Keratinocyte (primary cell): ENCODE data around the gene FAAH. TPM values are rescaled to one million over a fixed set of nuclear protein-coding genes. Genes with fewer than 3 reads are reported as not detected.

ENCODE experiments used
- DNase-seq: peaks from one replicate; pipeline ENCODE4 v3.0.0-alpha.2; 2011; ENCODE audit warnings: low read depth, missing footprints, low spot score
- FAIRE-seq: peaks from 2 replicates; lab custom pipeline; 2011; peaks lifted over from hg19 to GRCh38; lab: Jason Lieb, UNC
- H2AFZ ChIP-seq: 2 replicates; pipeline ENCODE4 v1.6.0; 2012; ENCODE audit warnings: low read length, control low read depth, inconsistent platforms; ENCODE audit not compliant: control insufficient read depth
- H3K27ac ChIP-seq: 2 replicates; pipeline ENCODE4 v1.5.1; 2011; ENCODE audit warnings: low read length; ENCODE audit not compliant: control insufficient read depth, insufficient read depth
- H3K27me3 ChIP-seq: 3 replicates; pipeline ENCODE4 v1.6.0; 2011; ENCODE audit warnings: low read length; ENCODE audit not compliant: control insufficient read depth, insufficient read depth; ENCODE audit errors: extremely low read depth
- H3K36me3 ChIP-seq, 2 experiments: 2 replicates in 1 of 2; 3 replicates in 1 of 2; pipeline ENCODE4 v1.5.1; 2011; ENCODE audit warnings: low read length in 2 of 2, mild to moderate bottlenecking in 1 of 2; ENCODE audit not compliant: control insufficient read depth in 2 of 2, insufficient read depth in 2 of 2; ENCODE audit errors: extremely low read depth in 1 of 2
- H3K4me1 ChIP-seq: 3 replicates; pipeline ENCODE4 v1.5.1; 2011; ENCODE audit warnings: low read length; ENCODE audit not compliant: control insufficient read depth, insufficient read depth; ENCODE audit errors: extremely low read depth
- H3K4me2 ChIP-seq: 3 replicates; pipeline ENCODE4 v1.6.0; 2011; ENCODE audit warnings: low read depth, low read length; ENCODE audit not compliant: control insufficient read depth, insufficient read depth; ENCODE audit errors: extremely low read depth
- H3K4me3 ChIP-seq, 3 experiments: fragments of 200-600 bp in 1 of 3; sonication (generic) in 1 of 3; 2 replicates in 2 of 3; 3 replicates in 1 of 3; pipeline ENCODE4 v1.5.1; 2011 to 2016; ENCODE audit warnings: low read length in 3 of 3, mild to moderate bottlenecking in 3 of 3, control low read depth in 2 of 3, inconsistent platforms in 1 of 3, low read depth in 1 of 3, mixed read lengths in 1 of 3, mixed run types in 1 of 3, moderate library complexity in 1 of 3; ENCODE audit not compliant: control insufficient read depth in 2 of 3, insufficient read depth in 2 of 3; ENCODE audit errors: extremely low read depth in 1 of 3
- H3K79me2 ChIP-seq: 2 replicates; pipeline ENCODE4 v1.6.0; 2012; ENCODE audit warnings: low read length; ENCODE audit not compliant: control insufficient read depth, insufficient read depth
- H3K9ac ChIP-seq: 3 replicates; pipeline ENCODE4 v1.6.0; 2011; ENCODE audit warnings: low read length; ENCODE audit not compliant: control insufficient read depth, insufficient read depth; ENCODE audit errors: extremely low read depth
- H3K9me1 ChIP-seq: 3 replicates; pipeline ENCODE4 v1.6.0; 2011; ENCODE audit warnings: low read length; ENCODE audit not compliant: control insufficient read depth, insufficient read depth; ENCODE audit errors: extremely low read depth
- H3K9me3 ChIP-seq: 2 replicates; pipeline ENCODE4 v1.5.1; 2012; ENCODE audit warnings: low read depth, low read length; ENCODE audit not compliant: control insufficient read depth
- H4K20me1 ChIP-seq: 3 replicates; pipeline ENCODE4 v1.6.0; 2011; ENCODE audit warnings: low read length; ENCODE audit not compliant: control insufficient read depth, insufficient read depth; ENCODE audit errors: extremely low read depth
- EZH2 ChIP-seq: IDR thresholded peaks from one replicate; pipeline ENCODE4 v1.6.1; 2012; ENCODE audit warnings: inconsistent platforms, mild to moderate bottlenecking, low read length, moderate library complexity
- dilution Hi-C: fragments of 300-500 bp; cut with MboI; formaldehyde crosslinking; loops from one replicate; pipeline ENCODE4 v1.7.0; 2020; ENCODE audit warnings: low sequenced_read_pairs; ENCODE audit not compliant: extremely low pct_ligation_motif_present
- polyA plus RNA-seq, 5 experiments: library from polyadenylated mRNA; depleted of rRNA in 3 of 5; stranded (reverse) in 3 of 5; stranded (forward) in 1 of 5; unstranded in 1 of 5; fragments of >200 nt; gene quantifications; 1 replicate in 1 of 5; 2 replicates in 3 of 5; 3 replicates in 1 of 5; pipeline versions ENCODE4 v1.2.1 to v1.2.3, GENCODE V29; 2011 to 2012; ENCODE audit warnings: missing spikeins in 2 of 5, low read depth in 1 of 5, low replicate concordance in 1 of 5
- TF ChIP-seq, protein P1 (sequence below), 3 experiments: IDR thresholded peaks in 1 of 3; conservative IDR thresholded peaks in 1 of 3; optimal IDR thresholded peaks in 1 of 3; 2 replicates in 2 of 3; 3 replicates in 1 of 3; pipeline versions ENCODE3 to v1.5.1; 2011; ENCODE audit warnings: low read length in 3 of 3, mild to moderate bottlenecking in 3 of 3, moderate library complexity in 2 of 3, control low read depth in 1 of 3, inconsistent platforms in 1 of 3; ENCODE audit not compliant: insufficient read depth in 2 of 3; ENCODE audit errors: extremely low read depth in 1 of 3

Gene FAAH
- polyA plus RNA-seq, 1 donor (not counting 4 experiments of a cell fraction or from before 2014, with no cell fraction given) = 5.3 TPM

DNA sequence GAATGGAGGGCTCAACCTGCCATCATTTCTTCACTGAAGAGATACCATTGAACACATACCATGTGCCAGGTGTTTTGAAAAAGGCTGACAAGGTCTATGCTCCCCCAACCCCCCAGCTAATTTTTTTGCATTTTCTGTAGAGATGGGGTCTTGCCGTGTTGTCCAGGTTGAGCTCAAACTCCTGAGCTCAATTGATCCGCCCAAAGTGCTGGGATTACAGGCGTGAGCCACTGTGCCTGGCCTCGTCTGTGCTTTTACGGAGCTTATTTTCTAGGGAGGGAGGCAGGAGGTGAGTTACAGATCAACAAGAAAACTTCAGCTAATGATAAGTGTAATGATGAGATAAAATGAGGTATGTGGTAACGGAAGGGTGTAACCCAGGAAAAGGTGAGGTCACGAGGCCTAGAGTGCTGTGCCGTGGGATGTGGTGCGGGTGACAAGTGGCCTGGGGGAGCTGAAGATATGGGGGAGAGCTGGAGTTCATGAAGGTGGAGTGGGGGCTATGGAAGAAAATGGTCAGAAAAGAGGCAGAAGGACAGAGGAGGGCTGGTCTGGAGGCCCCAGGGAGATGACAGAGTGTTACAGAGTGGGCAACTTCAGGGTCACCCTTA, 28.2 kb downstream of the FAAH start:
- TF ChIP-seq, protein P1, sequence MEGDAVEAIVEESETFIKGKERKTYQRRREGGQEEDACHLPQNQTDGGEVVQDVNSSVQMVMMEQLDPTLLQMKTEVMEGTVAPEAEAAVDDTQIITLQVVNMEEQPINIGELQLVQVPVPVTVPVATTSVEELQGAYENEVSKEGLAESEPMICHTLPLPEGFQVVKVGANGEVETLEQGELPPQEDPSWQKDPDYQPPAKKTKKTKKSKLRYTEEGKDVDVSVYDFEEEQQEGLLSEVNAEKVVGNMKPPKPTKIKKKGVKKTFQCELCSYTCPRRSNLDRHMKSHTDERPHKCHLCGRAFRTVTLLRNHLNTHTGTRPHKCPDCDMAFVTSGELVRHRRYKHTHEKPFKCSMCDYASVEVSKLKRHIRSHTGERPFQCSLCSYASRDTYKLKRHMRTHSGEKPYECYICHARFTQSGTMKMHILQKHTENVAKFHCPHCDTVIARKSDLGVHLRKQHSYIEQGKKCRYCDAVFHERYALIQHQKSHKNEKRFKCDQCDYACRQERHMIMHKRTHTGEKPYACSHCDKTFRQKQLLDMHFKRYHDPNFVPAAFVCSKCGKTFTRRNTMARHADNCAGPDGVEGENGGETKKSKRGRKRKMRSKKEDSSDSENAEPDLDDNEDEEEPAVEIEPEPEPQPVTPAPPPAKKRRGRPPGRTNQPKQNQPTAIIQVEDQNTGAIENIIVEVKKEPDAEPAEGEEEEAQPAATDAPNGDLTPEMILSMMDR (optimal IDR thresholded peaks at IDR 0.05 in 1 of 3, IDR thresholded peaks at IDR 0.05 in 1 of 3, conservative IDR thresholded peaks at IDR 0.05 in 1 of 3; ENCODE audit: extremely low read depth in 1 of 3, insufficient read depth in 2 of 3, low read length in 3 of 3) = no peak
- TF ChIP-seq EZH2 = no peak
- Histone ChIP-seq H3K36me3 (no peaks in the 10 kb centered on the region), H3K9me3 (no peaks in the 10 kb centered on the region), H3K9me1 (no peaks in the 10 kb centered on the region), H3K4me2 (no peak overlapping the region), H2AFZ (no peak overlapping the region), H3K27me3 (peaks cover 9% of the 10 kb centered on the region), H3K27ac (no peak overlapping the region), H3K79me2 (no peaks in the 10 kb centered on the region), H4K20me1 (no peaks in the 10 kb centered on the region), H3K4me1 (no peaks in the 10 kb centered on the region), H3K4me3 (no peak overlapping the region), H3K9ac (no peak overlapping the region)
- dilution Hi-C loops = no loop called here
- no peak for DNase-seq
- no peak for FAIRE-seq

DNA sequence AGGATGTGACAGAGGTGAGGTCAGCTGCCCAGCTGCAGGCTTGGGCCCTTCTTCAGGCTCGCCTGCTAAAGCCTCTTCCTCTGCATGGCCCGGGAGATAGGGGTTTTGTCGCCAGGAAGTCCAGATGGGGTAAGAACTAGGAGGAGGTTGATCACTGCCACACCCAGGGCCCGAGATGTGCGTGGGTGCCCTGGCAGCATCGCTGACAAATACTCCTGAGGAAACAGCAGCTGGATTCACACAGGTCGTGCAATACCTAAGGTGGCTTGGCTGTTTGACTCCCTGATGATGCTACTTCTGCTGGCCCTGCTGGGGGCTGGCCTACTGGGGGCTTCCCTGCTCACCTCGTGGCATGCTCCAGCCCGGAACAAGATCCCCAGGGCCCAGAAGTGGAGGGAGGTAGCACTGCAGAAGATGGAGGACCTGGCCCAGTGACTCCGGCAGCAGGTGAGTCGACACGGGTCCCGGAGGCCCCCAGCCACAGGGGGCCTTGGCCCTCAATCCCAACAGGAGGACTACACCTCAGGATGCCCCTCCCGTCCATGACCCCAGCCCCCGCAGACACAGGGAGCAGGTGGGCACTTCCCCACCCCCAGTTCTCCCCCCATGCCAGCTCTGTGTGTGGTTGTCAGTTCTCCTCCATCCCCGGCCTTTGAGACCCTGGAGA, 29.6 kb downstream of the FAAH start:
- no peaks in the 10 kb centered on the region for H3K9me1 ChIP-seq
- no peaks in the 10 kb centered on the region for H3K9me3 ChIP-seq
- DNase-seq (no peak), FAIRE-seq (no peak)
- H3K27me3 ChIP-seq = peaks cover 9% of the 10 kb centered on the region
- H4K20me1 ChIP-seq = no peaks in the 10 kb centered on the region
- no peak overlapping the region for H2AFZ ChIP-seq
- no peak overlapping the region for H3K27ac ChIP-seq
- dilution Hi-C loops = no loop called here
- H3K4me3 ChIP-seq = no peak overlapping the region
- H3K79me2 ChIP-seq = no peaks in the 10 kb centered on the region
- TF ChIP-seq EZH2 = no peak
- no peaks in the 10 kb centered on the region for H3K36me3 ChIP-seq
- no peak overlapping the region for H3K9ac ChIP-seq
- no peak overlapping the region for H3K4me2 ChIP-seq
- no peaks in the 10 kb centered on the region for H3K4me1 ChIP-seq
